ENCODE data around the gene FKTN. TPM values are rescaled to one million over a fixed set of nuclear protein-coding genes. Genes with fewer than 3 reads are reported as not detected.

The FKTN gene
- total RNA-seq, 1 experiment from 2014 or later: 8.6 TPM

GRCh38 chr9:105646879-105647594, 89.1 kb downstream of the FKTN start:
- no peaks in the 10 kb centered on the region for H3K9me3 Mint-ChIP-seq (ENCODE audit: low read depth, unreplicated experiment)
- H3K36me3 Mint-ChIP-seq (ENCODE audit: insufficient read depth, unreplicated experiment): no peaks in the 10 kb centered on the region
- CTCF ChIA-PET: no interaction called here
- DNase-seq: no peak
- intact Hi-C loops (cut with micrococcal nuclease; ENCODE audit: unreplicated experiment): no loop called here
- no TSS peak for BruUV-seq (replicated peaks)
- H3K4me1 Mint-ChIP-seq (ENCODE audit: low read depth, unreplicated experiment): no peaks in the 10 kb centered on the region
- no peak for TF ChIP-seq CTCF (IDR thresholded peaks at IDR 0.05; ENCODE audit: unreplicated experiment)
- H3K27me3 Mint-ChIP-seq (ENCODE audit: unreplicated experiment): no peaks in the 10 kb centered on the region
- H3K27ac Mint-ChIP-seq (ENCODE audit: unreplicated experiment): no peak overlapping the region
- no peak overlapping the region for H3K4me3 Mint-ChIP-seq (ENCODE audit: low read depth, unreplicated experiment)

- Mint-ChIP-seq H3K36me3 (ENCODE audit: insufficient read depth, unreplicated experiment) (no peaks in the 10 kb centered on the region), H3K27me3 (ENCODE audit: unreplicated experiment) (no peaks in the 10 kb centered on the region), H3K4me1 (ENCODE audit: low read depth, unreplicated experiment) (no peaks in the 10 kb centered on the region), H3K27ac (ENCODE audit: unreplicated experiment) (no peak overlapping the region), H3K9me3 (ENCODE audit: low read depth, unreplicated experiment) (no peaks in the 10 kb centered on the region), H3K4me3 (ENCODE audit: low read depth, unreplicated experiment) (no peak overlapping the region)
- no TSS peak for BruUV-seq (replicated peaks)
- no peak for DNase-seq
- TF ChIP-seq CTCF (IDR thresholded peaks at IDR 0.05; ENCODE audit: unreplicated experiment): no peak
- CTCF ChIA-PET: no interaction called here
- intact Hi-C loops (cut with micrococcal nuclease; ENCODE audit: unreplicated experiment): no loop called here
Measured at GRCh38 chr9:105647595-105648349, 89.8 kb downstream of the FKTN start.

GRCh38 chr9:105651806-105652205, 93.9 kb downstream of the FKTN start:
- no TSS peak for BruUV-seq (replicated peaks)
- Mint-ChIP-seq H3K27ac (ENCODE audit: unreplicated experiment) (no peak overlapping the region), H3K4me1 (ENCODE audit: low read depth, unreplicated experiment) (no peaks in the 10 kb centered on the region), H3K9me3 (ENCODE audit: low read depth, unreplicated experiment) (no peaks in the 10 kb centered on the region), H3K36me3 (ENCODE audit: insufficient read depth, unreplicated experiment) (peaks cover 5% of the 10 kb centered on the region), H3K4me3 (ENCODE audit: low read depth, unreplicated experiment) (no peak overlapping the region), H3K27me3 (ENCODE audit: unreplicated experiment) (peaks cover 19% of the 10 kb centered on the region)
- no peak for TF ChIP-seq CTCF (IDR thresholded peaks at IDR 0.05; ENCODE audit: unreplicated experiment)
- intact Hi-C loops (cut with micrococcal nuclease; ENCODE audit: unreplicated experiment): no loop called here
- no peak for DNase-seq
- CTCF ChIA-PET: no interaction called here

GRCh38 chr9:105656131-105656921, 98.4 kb downstream of the FKTN start:
- TF ChIP-seq CTCF (IDR thresholded peaks at IDR 0.05; ENCODE audit: unreplicated experiment): no peak
- intact Hi-C loops (cut with micrococcal nuclease; ENCODE audit: unreplicated experiment): no loop called here
- Mint-ChIP-seq H3K4me3 (ENCODE audit: low read depth, unreplicated experiment) (peak overlapping the region; percentile 75), H3K36me3 (ENCODE audit: insufficient read depth, unreplicated experiment) (peaks cover 5% of the 10 kb centered on the region), H3K9me3 (ENCODE audit: low read depth, unreplicated experiment) (no peaks in the 10 kb centered on the region), H3K27ac (ENCODE audit: unreplicated experiment) (no peak overlapping the region), H3K27me3 (ENCODE audit: unreplicated experiment) (peaks cover 19% of the 10 kb centered on the region), H3K4me1 (ENCODE audit: low read depth, unreplicated experiment) (no peaks in the 10 kb centered on the region)
- peak; percentile 37 for DNase-seq
- no TSS peak for BruUV-seq (replicated peaks)
- CTCF ChIA-PET: interaction anchor here (1.5 kb wide), 1 partner anchor 62 kb away, joined by 5 read pairs; no protein-coding TSS in a partner anchor
